ENCODE results near the gene AUP1.
"Not testable (repeated sequence)": the region's sequence is repeated elsewhere in the genome, so short reads cannot be mapped to it uniquely, and the experiment has no call there.

Gene AUP1

GRCh38 chr2:74529357-74530238, at the start of gene AUP1, which contains the start of gene HTRA2:
Gene AUP1, minus strand, starts transcription at chr2:74529706. Its CDS starts 77 bp downstream, at chr2:74529629.
Gene HTRA2, plus strand, starts transcription at chr2:74529933. Its CDS starts 74 bp downstream, at chr2:74530007.
- peak; percentile 99 for DNase-seq

DNA sequence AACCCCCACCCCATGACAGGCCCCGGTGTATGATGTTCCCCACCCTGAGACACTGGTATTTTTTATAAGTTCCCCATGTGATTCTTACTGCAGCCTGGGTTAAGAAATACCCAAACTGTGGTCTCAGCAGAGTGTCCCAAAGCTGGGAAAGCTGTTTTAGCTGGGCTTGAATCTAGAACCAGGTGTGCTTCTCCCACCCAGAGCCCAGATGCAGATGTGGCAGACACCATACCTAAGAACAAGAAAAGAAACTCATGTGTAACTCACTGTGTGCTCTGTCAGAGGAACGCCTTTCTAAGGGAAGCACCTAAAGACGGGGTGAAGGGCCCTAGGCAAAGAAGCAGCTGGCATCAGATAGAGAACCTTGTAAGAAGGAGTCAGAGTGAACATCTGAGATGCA, 48.9 kb upstream of the AUP1 start:
- no peak for DNase-seq

DNA sequence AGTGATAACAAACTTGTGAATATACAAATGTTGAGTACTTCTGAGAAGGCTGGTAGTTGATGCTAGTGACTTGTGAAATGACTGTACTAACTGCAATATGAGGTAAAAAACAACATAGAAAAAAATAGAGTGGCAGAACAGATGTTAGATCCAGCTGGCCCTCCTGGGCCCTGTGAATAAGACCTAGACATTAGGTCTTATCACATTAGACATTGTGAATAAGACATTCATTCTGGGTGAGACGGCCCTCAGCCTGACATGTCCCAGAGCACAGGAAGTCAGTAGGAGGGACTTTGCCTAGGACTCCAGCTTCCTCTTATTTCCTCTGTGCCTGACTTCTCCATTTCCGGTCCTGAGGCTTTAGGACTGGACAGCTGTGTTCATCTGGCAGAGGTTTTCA, 47.9 kb upstream of the AUP1 start:
- no peak for DNase-seq

GRCh38 chr2:74576863-74577229, 47.3 kb upstream of the AUP1 start:
- DNase-seq, result no peak

DNA sequence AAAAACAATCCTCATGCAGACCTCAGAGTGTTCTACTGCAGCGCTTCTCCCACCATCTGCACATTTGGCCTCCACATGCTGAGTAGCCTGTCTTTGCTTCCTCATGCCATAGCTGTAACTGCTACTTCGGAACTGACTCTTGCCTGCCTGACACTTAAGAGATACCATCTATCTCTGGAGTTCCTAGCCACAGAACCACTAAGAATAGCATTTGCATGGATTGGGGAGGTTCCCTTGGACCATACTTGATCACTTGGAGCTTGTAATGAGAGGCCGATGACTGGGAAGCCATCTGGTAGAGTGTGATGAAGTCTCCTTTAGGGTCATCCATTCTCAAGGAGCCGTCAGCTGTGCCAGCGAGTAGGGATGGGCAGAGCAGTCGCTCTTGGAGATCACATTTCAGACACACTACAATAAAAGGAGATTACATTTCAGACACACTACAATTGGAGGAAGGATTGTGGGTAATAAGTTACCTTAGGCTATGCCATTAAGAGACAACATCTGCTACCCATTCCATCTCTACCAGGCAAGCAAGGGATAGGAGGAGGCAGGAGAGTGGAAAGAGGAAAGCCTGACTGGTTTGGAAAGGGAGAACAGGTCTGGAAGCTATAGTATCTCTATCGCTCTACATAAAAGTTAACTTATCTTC, 46.8 kb upstream of the AUP1 start:
- no peak for DNase-seq

GRCh38 chr2:74575320-74575719, 45.8 kb upstream of the AUP1 start:
- no peak for DNase-seq

DNA sequence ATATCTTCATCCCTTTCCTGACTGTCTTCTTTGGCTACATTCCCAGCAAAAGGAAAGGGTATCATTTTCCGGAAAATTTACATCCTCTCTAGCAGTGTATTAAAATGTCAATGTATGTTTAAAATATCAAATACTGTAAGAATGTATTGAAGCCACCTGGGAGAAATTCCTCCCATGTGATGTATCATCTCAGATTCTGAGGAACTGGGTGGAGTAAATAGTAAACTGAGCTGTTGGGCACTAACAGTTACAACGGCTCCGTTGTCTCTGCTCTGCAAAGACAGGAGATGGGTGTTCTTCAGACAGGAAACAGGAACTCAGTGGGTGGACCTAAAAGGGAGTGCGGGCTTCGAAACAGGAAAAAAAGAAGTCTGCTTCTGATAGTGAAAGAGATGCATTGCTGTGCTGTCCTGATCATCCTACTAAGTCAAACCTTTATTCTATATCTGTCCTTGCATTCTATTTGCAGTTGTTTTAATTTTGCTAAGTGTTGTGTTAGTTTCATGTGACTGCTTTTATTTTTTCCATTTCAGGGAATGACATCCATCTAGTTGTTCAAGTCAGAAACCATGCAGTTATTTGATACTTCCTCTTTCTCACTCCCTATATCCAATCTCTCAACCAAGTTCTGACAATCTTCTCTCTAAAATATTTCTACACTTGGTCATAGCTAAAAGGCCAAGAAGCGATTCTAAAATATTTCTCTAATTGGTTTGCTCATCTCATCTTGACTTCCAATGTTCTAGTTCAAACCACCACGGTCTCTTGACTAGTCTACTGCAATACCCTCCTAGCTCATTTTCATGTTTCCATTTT, 44.4 kb upstream of the AUP1 start:
- DNase-seq, result no peak

DNA sequence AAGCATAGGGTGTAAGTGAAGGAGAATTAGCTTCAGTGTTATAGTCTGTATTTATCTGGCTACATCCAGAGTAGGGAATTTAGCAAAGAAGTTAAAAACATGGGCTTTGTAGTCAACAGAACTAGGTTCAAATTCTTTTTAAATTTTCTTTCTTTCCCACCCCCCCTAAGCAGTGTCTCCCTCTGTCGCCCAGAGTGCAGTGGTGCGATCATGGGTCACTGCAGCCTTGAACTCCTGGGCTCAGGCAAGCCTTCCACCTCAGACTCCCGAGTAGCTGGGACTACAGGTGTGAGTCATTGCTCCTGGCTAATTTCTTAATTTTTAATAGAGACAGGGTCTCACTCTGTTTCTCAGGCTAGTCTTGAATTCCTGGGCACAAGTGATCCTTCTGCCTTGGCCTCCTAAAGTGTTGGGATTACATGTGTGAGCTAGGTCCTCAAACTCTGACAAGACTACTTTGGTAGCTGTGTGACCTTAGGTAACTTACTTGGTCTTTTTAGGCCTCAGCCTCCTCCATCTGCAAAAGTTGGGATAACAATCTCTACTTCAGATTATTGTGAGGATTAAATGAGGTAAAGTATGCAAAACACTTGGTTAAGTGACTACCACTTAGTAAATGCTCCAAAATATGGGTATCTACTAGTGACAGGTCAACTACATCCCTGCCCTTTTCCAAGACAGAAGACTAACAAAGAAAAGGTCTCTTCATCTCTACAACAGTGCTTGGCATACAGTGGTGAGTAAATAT, 42.8 kb upstream of the AUP1 start:
- DNase-seq, result no peak

DNA sequence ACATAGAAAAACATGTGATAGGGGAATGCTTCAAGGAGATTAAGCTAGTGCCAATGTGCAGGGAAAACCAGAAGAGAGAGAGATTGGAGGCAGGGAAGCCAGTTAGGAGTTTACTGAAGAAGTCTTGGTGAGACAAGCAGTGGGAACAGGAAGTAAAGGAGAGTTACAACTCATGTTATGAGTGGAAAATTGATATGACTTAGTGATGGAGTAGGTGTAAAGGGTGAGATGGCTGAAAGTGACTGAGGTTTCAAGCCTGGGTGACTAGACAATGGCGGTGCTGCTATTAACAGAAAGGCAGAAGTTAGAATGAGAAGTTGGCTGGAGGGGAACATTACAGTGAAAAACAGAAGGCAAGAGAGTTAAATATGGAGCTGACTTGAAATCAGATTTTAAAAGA, 41.6 kb upstream of the AUP1 start:
- no peak for DNase-seq

DNA sequence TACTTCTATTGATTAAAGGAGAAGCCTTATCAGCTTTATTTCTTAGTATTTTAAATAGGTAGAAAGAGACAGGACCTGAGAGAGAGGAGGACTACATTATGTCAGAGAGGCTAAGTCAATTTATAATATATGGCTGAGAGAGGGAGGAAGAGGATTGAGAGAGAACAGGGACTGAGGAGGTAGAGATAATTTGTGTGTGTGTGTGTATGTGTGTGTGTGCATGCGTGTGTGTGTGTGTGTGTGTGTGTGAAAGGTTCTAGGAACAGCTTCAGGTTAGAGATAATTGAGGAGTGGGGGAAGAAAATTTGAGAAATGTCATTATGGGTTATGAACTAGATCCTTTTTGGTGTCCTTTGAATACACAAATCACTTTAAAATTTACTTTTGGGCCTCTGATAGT, 40.2 kb upstream of the AUP1 start:
- DNase-seq, result no peak

- no peak for DNase-seq
Measured at GRCh38 chr2:74567881-74568280, 38.4 kb upstream of the AUP1 start.

- no peak for DNase-seq
Measured at GRCh38 chr2:74566754-74567085, 37.2 kb upstream of the AUP1 start.

- no peak for DNase-seq
Measured at GRCh38 chr2:74566076-74566753, 36.7 kb upstream of the AUP1 start.

DNA sequence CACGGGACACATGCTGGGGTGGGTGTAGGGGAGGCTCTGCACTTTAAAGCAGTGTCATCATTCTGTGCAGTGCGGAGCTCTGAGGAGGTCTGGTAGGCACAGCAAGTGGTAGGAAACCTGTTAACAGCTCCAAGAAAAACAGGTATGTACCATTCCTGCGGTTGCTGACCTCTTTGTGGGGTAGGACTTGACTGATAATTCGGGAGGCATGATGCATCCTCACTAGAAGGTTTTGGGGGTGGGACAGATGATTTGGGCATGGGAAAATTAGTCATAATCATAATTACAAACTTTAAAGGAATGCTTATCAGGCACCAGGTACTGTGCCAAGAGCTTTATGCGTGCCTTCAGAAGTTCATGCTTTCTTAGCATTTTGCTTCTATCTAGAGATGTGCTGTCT, 34.7 kb upstream of the AUP1 start:
- no peak for DNase-seq

DNA sequence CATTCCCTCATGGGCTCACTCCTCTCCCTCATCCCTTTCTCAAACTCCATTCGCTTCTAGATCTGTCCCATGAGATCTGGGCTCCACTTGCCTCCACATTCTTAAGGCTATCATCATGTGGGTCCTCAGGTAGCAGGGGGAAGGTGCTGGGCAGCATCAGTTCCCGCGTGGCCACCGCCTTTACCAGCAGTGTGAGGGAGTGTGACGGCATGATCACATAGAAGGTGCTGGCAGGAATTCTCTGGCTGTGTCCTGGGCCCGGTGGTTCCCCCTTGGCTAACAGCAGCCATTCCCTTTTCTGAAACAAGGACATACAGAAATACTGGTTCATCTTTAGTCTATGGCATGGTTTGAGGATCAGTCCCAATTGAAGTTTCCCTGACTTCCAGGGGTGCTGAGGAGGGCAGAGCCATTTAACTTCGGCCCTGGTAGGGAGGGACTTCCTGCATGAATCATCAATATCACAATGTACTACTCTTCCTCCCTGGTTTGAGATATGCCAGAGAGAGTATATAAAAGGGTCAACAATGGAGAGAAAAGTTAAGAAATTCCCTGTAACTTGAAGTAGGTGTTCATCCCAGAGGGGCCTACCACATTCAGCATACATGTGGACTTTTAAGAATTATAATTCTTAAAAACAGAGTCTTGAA, 32.7 kb upstream of the AUP1 start:
- no peak for DNase-seq

DNA sequence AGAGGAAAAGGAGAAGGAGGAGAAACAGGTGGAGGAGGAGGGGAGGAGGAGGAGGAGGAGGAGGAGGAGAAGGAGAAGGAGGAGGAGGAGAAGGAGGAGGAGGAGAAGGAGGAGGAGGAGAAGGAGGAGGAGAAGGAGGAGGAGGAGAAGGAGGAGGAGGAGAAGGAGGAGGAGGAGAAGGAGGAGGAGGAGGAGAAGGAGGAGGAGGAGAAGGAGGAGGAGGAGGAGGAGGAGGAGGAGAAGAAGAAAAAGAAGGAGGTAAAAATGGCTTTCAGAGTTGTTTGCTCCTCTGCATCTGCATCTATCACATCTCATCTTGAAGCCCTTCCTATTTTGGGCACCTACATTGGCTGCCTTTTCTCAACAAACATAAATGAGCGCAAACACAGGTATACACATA, 31.5 kb upstream of the AUP1 start:
- DNase-seq, result not testable (repeated sequence)

DNA sequence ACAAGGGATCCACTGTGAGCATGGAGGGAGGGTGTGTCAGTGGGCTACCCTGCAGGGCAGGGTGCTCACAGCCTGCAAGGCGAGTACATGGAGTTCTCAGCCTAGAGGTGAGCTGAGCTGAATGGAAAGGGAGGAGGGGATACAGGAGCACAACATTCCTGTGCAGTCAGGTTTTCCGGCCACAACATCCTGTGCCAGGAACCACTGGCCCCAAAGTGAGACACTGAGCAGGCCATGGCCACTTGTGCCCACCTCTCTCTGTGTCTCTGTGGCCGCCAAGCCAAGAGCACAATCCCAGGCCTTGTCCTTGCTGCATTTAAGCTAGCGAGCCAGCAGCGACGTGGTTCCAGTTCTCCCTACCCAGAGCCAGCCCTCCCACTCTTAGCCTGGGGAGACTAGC, 31.1 kb upstream of the AUP1 start:
- no peak for DNase-seq

DNA sequence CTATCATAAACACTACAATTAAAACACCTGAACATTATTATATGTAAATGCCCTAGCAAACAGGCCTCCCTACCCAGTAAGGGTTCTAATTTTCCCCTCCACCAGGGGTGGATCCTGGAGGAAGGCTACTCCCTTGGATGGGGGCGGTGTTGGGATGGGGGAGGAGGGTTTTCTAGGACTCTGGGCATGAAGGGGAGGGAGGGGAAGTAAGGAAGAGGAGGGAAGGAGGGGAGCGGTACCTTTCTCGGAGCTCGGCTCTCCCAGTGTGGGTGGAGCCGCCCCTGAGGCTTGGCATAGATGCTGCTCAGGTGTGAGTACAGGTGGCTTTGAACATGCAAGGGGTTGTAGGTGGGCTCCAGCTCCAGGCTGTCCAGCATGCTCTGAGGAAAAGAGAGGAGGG, 30.4 kb upstream of the AUP1 start:
- no peak for DNase-seq

GRCh38 chr2:74558284-74559230, 29.1 kb upstream of the AUP1 start:
- DNase-seq, result no peak

- no peak for DNase-seq
Measured at GRCh38 chr2:74556831-74557370, 27.4 kb upstream of the AUP1 start.

All from NCI-H2081 (cell line).